HEK293 (cell line): ENCODE results near the gene CEP72.

ENCODE experiments used
- CTCF ChIA-PET: fragments of 350-600 bp; formaldehyde crosslinking; extraction: SDS; loops from one replicate; lab custom pipeline; 2021; ENCODE audit warnings: antibody characterized with exemption; lab: Yijun Ruan, JAX
- POLR2A ChIA-PET: fragments of 300-600 bp; formaldehyde crosslinking; extraction: SDS; loops from one replicate; lab custom pipeline; 2020; ENCODE audit warnings: antibody characterized with exemption, inconsistent platforms; lab: Yijun Ruan, JAX
- H3K27ac ChIP-seq: fragments of 200-500 bp; sonication (Bioruptor generic); 2 replicates; pipeline ENCODE4 v1.5.1; 2014; ENCODE audit warnings: low read depth, low read length, control low read depth, inconsistent platforms; ENCODE audit errors: extremely low read depth
- H3K36me3 ChIP-seq, 2 experiments: fragments of 200-500 bp in 1 of 2; sonication (Bioruptor generic) in 1 of 2; 1 replicate in 1 of 2; 2 replicates in 1 of 2; pipeline ENCODE4 v1.5.1; 2014 to 2017; ENCODE audit warnings: inconsistent platforms in 2 of 2, low read length in 2 of 2; ENCODE audit not compliant: control insufficient read depth in 2 of 2, insufficient read depth in 1 of 2
- H3K4me1 ChIP-seq: fragments of 200-500 bp; sonication (Bioruptor generic); 2 replicates; pipeline ENCODE4 v1.5.1; 2014; ENCODE audit warnings: mild to moderate bottlenecking, low read length, inconsistent platforms; ENCODE audit not compliant: control insufficient read depth, insufficient read depth
- H3K4me3 ChIP-seq: 2 replicates; pipeline ENCODE4 v1.5.1; 2011; ENCODE audit warnings: low read depth, mild to moderate bottlenecking, control low read depth, low read length, moderate library complexity
- H3K9me3 ChIP-seq: fragments of 200-500 bp; sonication (Bioruptor generic); 2 replicates; pipeline ENCODE4 v1.5.1; 2014; ENCODE audit warnings: low read depth, low read length, inconsistent platforms; ENCODE audit not compliant: control insufficient read depth, insufficient read depth
- PRDM2 ChIP-seq: fragments of 450-650 bp; formaldehyde crosslinking; IDR thresholded peaks from 2 replicates; pipeline ENCODE4 v1.5.1; 2016; ENCODE audit warnings: missing biosample characterization, missing genetic modification characterization, borderline replicate concordance
- SALL2 ChIP-seq: fragments of 450-650 bp; formaldehyde crosslinking; IDR thresholded peaks from 2 replicates; pipeline ENCODE4 v1.5.0; 2017; ENCODE audit warnings: missing biosample characterization, mild to moderate bottlenecking, missing genetic modification characterization, borderline replicate concordance
- ZBTB21 ChIP-seq: fragments of 450-650 bp; formaldehyde crosslinking; IDR thresholded peaks from 2 replicates; pipeline ENCODE4 v1.5.1; 2017; ENCODE audit warnings: missing biosample characterization, missing genetic modification characterization
- ZBTB7A ChIP-seq: fragments of 450-650 bp; formaldehyde crosslinking; IDR thresholded peaks from 2 replicates; pipeline ENCODE4 v1.5.1; 2016; ENCODE audit warnings: low read depth, missing biosample characterization, missing genetic modification characterization
- ZBTB8A ChIP-seq: fragments of 450-650 bp; formaldehyde crosslinking; IDR thresholded peaks from 2 replicates; pipeline ENCODE4 v1.5.1; 2016; ENCODE audit warnings: missing biosample characterization, missing genetic modification characterization
- ZFP37 ChIP-seq: fragments of 450-650 bp; formaldehyde crosslinking; IDR thresholded peaks from 2 replicates; pipeline ENCODE4 v1.5.1; 2016; ENCODE audit warnings: missing biosample characterization, missing genetic modification characterization
- ZIC2 ChIP-seq: fragments of 450-650 bp; formaldehyde crosslinking; IDR thresholded peaks from 2 replicates; pipeline ENCODE4 v1.5.1; 2016; ENCODE audit warnings: missing biosample characterization, missing genetic modification characterization
- ZNF114 ChIP-seq: fragments of 450-650 bp; formaldehyde crosslinking; IDR thresholded peaks from 2 replicates; pipeline ENCODE4 v1.5.0; 2017; ENCODE audit warnings: missing biosample characterization, missing genetic modification characterization
- ZNF133 ChIP-seq: fragments of 450-650 bp; formaldehyde crosslinking; IDR thresholded peaks from 2 replicates; pipeline ENCODE4 v1.5.1; 2016; ENCODE audit warnings: missing biosample characterization, missing genetic modification characterization
- ZNF174 ChIP-seq: fragments of 450-650 bp; formaldehyde crosslinking; IDR thresholded peaks from 2 replicates; pipeline ENCODE4 v1.5.0; 2017; ENCODE audit warnings: missing biosample characterization, mild to moderate bottlenecking, missing genetic modification characterization
- ZNF23 ChIP-seq: fragments of 450-650 bp; formaldehyde crosslinking; IDR thresholded peaks from 2 replicates; pipeline ENCODE4 v1.5.1; 2016; ENCODE audit warnings: missing biosample characterization, missing genetic modification characterization, borderline replicate concordance
- ZNF239 ChIP-seq: fragments of 450-650 bp; formaldehyde crosslinking; IDR thresholded peaks from 2 replicates; pipeline ENCODE4 v1.5.1; 2016; ENCODE audit warnings: missing biosample characterization, missing genetic modification characterization
- ZNF292 ChIP-seq: fragments of 450-650 bp; formaldehyde crosslinking; IDR thresholded peaks from 2 replicates; pipeline ENCODE4 v1.5.1; 2016; ENCODE audit warnings: low read depth, missing biosample characterization, missing genetic modification characterization, borderline replicate concordance
- ZNF514 ChIP-seq: fragments of 450-650 bp; formaldehyde crosslinking; IDR thresholded peaks from 2 replicates; pipeline ENCODE4 v1.5.1; 2016; ENCODE audit warnings: missing biosample characterization, missing genetic modification characterization
- ZNF529 ChIP-seq: fragments of 450-650 bp; formaldehyde crosslinking; IDR thresholded peaks from 2 replicates; pipeline ENCODE4 v1.5.1; 2017; ENCODE audit warnings: missing genetic modification characterization, missing biosample characterization; ENCODE audit not compliant: insufficient replicate concordance
- ZNF548 ChIP-seq: fragments of 450-650 bp; formaldehyde crosslinking; IDR thresholded peaks from 2 replicates; pipeline ENCODE4 v1.5.1; 2016; ENCODE audit warnings: missing biosample characterization, missing genetic modification characterization
- ZNF560 ChIP-seq: fragments of 450-650 bp; formaldehyde crosslinking; IDR thresholded peaks from 2 replicates; pipeline ENCODE4 v1.5.1; 2017; ENCODE audit warnings: missing biosample characterization, missing genetic modification characterization, borderline replicate concordance
- ZNF596 ChIP-seq: fragments of 450-650 bp; IDR thresholded peaks from 2 replicates; pipeline ENCODE4 v1.5.0; 2018; ENCODE audit warnings: missing biosample characterization, mild to moderate bottlenecking, missing genetic modification characterization, moderate library complexity
- ZNF621 ChIP-seq: fragments of 450-650 bp; formaldehyde crosslinking; IDR thresholded peaks from 2 replicates; pipeline ENCODE4 v1.5.1; 2017; ENCODE audit warnings: missing biosample characterization, missing genetic modification characterization
- ZNF707 ChIP-seq: fragments of 450-650 bp; formaldehyde crosslinking; IDR thresholded peaks from 2 replicates; pipeline ENCODE4 v1.5.1; 2016; ENCODE audit warnings: missing biosample characterization, missing genetic modification characterization
- ZNF76 ChIP-seq: fragments of 450-650 bp; formaldehyde crosslinking; IDR thresholded peaks from 2 replicates; pipeline ENCODE4; 2016; ENCODE audit warnings: low read depth, missing biosample characterization, missing genetic modification characterization, borderline replicate concordance
- ZNF830 ChIP-seq: fragments of 450-650 bp; IDR thresholded peaks from 2 replicates; pipeline ENCODE4 v1.5.0; 2018; ENCODE audit warnings: missing biosample characterization, missing genetic modification characterization, low read depth, mild to moderate bottlenecking, moderate library complexity
- ZSCAN5A ChIP-seq: fragments of 450-650 bp; formaldehyde crosslinking; IDR thresholded peaks from 2 replicates; pipeline ENCODE4 v1.5.1; 2016; ENCODE audit warnings: missing biosample characterization, missing genetic modification characterization
- TF ChIP-seq, protein P1 (sequence below): fragments of 450-650 bp; formaldehyde crosslinking; IDR thresholded peaks from 2 replicates; pipeline ENCODE4 v1.5.1; 2016; ENCODE audit warnings: missing biosample characterization, missing genetic modification characterization, borderline replicate concordance

The CEP72 gene

GRCh38 chr5:620586-621180, 8.5 kb downstream of the CEP72 start:
- ChIA-PET POLR2A (no interaction called here), CTCF (interaction anchor here (0.5 to 0.7 kb wide), 2 partner anchors 49 to 174 kb away, joined by 3 read pairs; no protein-coding TSS in a partner anchor)
- Histone ChIP-seq H3K4me1 (no peaks in the 10 kb centered on the region), H3K36me3 (peaks cover 37 to 95% of the 10 kb centered on the region in 2 experiments), H3K4me3 (no peak overlapping the region), H3K27ac (no peak overlapping the region), H3K9me3 (no peaks in the 10 kb centered on the region)
- TF ChIP-seq ZBTB8A (tag by site-specific recombination) (no peak), ZNF23 (no peak), ZFP37 (tag by site-specific recombination) (no peak), PRDM2 (tag by site-specific recombination) (no peak), ZIC2 (tag by site-specific recombination) (no peak), ZNF830 (tag by site-specific recombination) (no peak), ZNF239 (no peak), ZBTB7A (tag by site-specific recombination) (no peak), ZNF76 (tag by site-specific recombination) (no peak), ZNF548 (tag by site-specific recombination) (no peak), ZSCAN5A (tag by site-specific recombination) (no peak), SALL2 (tag by site-specific recombination) (no peak), ZNF596 (tag by site-specific recombination) (no peak), ZNF174 (tag by site-specific recombination) (no peak), ZNF514 (tag by site-specific recombination) (no peak), ZNF133 (tag by site-specific recombination) (no peak), ZNF560 (no peak), ZBTB21 (no peak), ZNF529 (no peak)

GRCh38 chr5:621341-621761, 9.2 kb downstream of the CEP72 start:
- Histone ChIP-seq H3K36me3 (peaks cover 38 to 100% of the 10 kb centered on the region in 2 experiments), H3K27ac (no peak overlapping the region), H3K4me1 (no peaks in the 10 kb centered on the region), H3K9me3 (no peaks in the 10 kb centered on the region), H3K4me3 (no peak overlapping the region)
- TF ChIP-seq, protein P1, sequence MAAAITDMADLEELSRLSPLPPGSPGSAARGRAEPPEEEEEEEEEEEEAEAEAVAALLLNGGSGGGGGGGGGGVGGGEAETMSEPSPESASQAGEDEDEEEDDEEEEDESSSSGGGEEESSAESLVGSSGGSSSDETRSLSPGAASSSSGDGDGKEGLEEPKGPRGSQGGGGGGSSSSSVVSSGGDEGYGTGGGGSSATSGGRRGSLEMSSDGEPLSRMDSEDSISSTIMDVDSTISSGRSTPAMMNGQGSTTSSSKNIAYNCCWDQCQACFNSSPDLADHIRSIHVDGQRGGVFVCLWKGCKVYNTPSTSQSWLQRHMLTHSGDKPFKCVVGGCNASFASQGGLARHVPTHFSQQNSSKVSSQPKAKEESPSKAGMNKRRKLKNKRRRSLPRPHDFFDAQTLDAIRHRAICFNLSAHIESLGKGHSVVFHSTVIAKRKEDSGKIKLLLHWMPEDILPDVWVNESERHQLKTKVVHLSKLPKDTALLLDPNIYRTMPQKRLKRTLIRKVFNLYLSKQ (tag by site-specific recombination): no peak
- TF ChIP-seq ZNF292 (tag by site-specific recombination) (no peak), ZNF621 (tag by site-specific recombination) (no peak), ZNF114 (no peak), ZIC2 (tag by site-specific recombination) (no peak), ZNF707 (no peak)
- CTCF ChIA-PET: no interaction called here
- POLR2A ChIA-PET: no interaction called here
